Body of pancreas (tissue), 4 donors: ENCODE data around the gene FSD2.

Experiments
- CTCF ChIP-seq, 7 experiments: fragments of 450-650 bp in 4 of 7; fragments of 200-600 bp in 3 of 7; sonication (generic) in 3 of 7; IDR thresholded peaks; one replicate each; pipeline ENCODE4 v1.5.1; 2016 to 2019; ENCODE audit warnings: antibody characterized with exemption in 7 of 7
- POLR2A ChIP-seq, 3 donors: fragments of 450-650 bp; IDR thresholded peaks; one replicate each; pipeline ENCODE4 v1.6.1; 2016; ENCODE audit warnings: antibody characterized with exemption in 3 of 3, mild to moderate bottlenecking in 2 of 3

- TF ChIP-seq CTCF (IDR thresholded peaks at IDR 0.05): no peak
- no peak for TF ChIP-seq POLR2A (IDR thresholded peaks at IDR 0.05)
Observed at GRCh38 chr15:82764117-82764490, 41.8 kb downstream of the FSD2 start.
